HepG2 (cell line): ENCODE data around the gene MAN2C1. TPM values are rescaled to one million over a fixed set of nuclear protein-coding genes. Genes with fewer than 3 reads are reported as not detected.

ENCODE experiments used
- GFI1 ChIP-seq: sonication (generic); formaldehyde crosslinking; IDR thresholded peaks from 2 replicates; pipeline ENCODE4 v1.5.0; 2020; ENCODE audit warnings: missing genetic modification reagents, mild to moderate bottlenecking, borderline replicate concordance
- HIVEP1 ChIP-seq: sonication (generic); formaldehyde crosslinking; IDR thresholded peaks from 2 replicates; pipeline ENCODE4 v1.4.0; 2020; ENCODE audit warnings: mild to moderate bottlenecking, missing genetic modification reagents
- HOXD1 ChIP-seq: sonication (generic); formaldehyde crosslinking; IDR thresholded peaks from 2 replicates; pipeline ENCODE4 v1.5.0; 2020; ENCODE audit warnings: missing genetic modification reagents
- SAP130 ChIP-seq: IDR thresholded peaks from 2 replicates; pipeline ENCODE4 v1.6.1; 2016; ENCODE audit warnings: low read depth
- SOX6 ChIP-seq, 2 experiments: fragments of 450-650 bp in 1 of 2; sonication (generic) in 1 of 2; formaldehyde crosslinking in 1 of 2; IDR thresholded peaks; 2 replicates each; pipeline versions ENCODE4 v1.4.0 to v1.6.1; 2017 to 2020; ENCODE audit warnings: antibody characterized with exemption in 1 of 2, mild to moderate bottlenecking in 1 of 2, missing genetic modification reagents in 1 of 2
- SP4 ChIP-seq: sonication (generic); formaldehyde crosslinking; IDR thresholded peaks from 2 replicates; pipeline ENCODE4 v1.8.1; 2023; ENCODE audit warnings: mild to moderate bottlenecking, missing genetic modification reagents
- SP5 ChIP-seq: IDR thresholded peaks from 2 replicates; pipeline ENCODE4 v1.6.1; 2016; ENCODE audit warnings: low read depth, borderline replicate concordance
- ZNF143 ChIP-seq: sonication (generic); formaldehyde crosslinking; IDR thresholded peaks from 2 replicates; pipeline ENCODE4 v1.4.0; 2020; ENCODE audit warnings: missing genetic modification reagents
- ZNF24 ChIP-seq: fragments of 450-650 bp; IDR thresholded peaks from 2 replicates; pipeline ENCODE4 v1.6.1; 2017; ENCODE audit warnings: antibody characterized with exemption, mild to moderate bottlenecking
- ZNF263 ChIP-seq: sonication (generic); formaldehyde crosslinking; IDR thresholded peaks from 2 replicates; pipeline ENCODE4 v1.4.0; 2020; ENCODE audit warnings: missing genetic modification reagents
- polyA plus RNA-seq, 8 experiments: library from polyadenylated mRNA; depleted of rRNA in 3 of 8; stranded (reverse) in 7 of 8; unstranded in 1 of 8; fragments of >200 nt; fragmentation: Illumina TruSeq in 4 of 8; extraction: Trizol in 4 of 8; gene quantifications; 2 replicates each; pipeline versions ENCODE4 v1.2.1 to v1.2.3, GENCODE V29; 2011 to 2016; ENCODE audit warnings: low read depth in 4 of 8, missing spikeins in 1 of 8, mixed read lengths in 1 of 8; ENCODE audit not compliant: insufficient read depth in 1 of 8
- total RNA-seq, 5 experiments: library from RNA; depleted of rRNA; stranded (reverse); fragments of >200 nt; fragmentation: Illumina TruSeq; extraction: Trizol; gene quantifications; 2 replicates each; pipeline ENCODE4 v1.2.3, GENCODE V29; 2016; ENCODE audit warnings: low read depth in 1 of 5
- TF ChIP-seq, protein P1 (sequence below): sonication (generic); formaldehyde crosslinking; IDR thresholded peaks from 2 replicates; pipeline ENCODE4 v1.5.1; 2020; ENCODE audit warnings: mild to moderate bottlenecking, missing genetic modification reagents, moderate library complexity
- TF ChIP-seq, protein P2 (sequence below): IDR thresholded peaks from 2 replicates; pipeline ENCODE4 v1.6.1; 2016; ENCODE audit warnings: low read depth, control low read depth
- TF ChIP-seq, protein P3 (sequence below): sonication (generic); formaldehyde crosslinking; IDR thresholded peaks from 2 replicates; pipeline ENCODE4 v1.8.1; 2023; ENCODE audit warnings: missing genetic modification reagents, inconsistent platforms, borderline replicate concordance
- TF ChIP-seq, protein P4 (sequence below): IDR thresholded peaks from 2 replicates; pipeline ENCODE4 v1.6.1; 2016; ENCODE audit warnings: low read depth, missing genetic modification reagents, missing compliant biosample characterization
- TF ChIP-seq, protein P5 (sequence below): IDR thresholded peaks from 2 replicates; pipeline ENCODE4 v1.6.1; 2018; ENCODE audit warnings: missing genetic modification reagents, mild to moderate bottlenecking, missing compliant biosample characterization

MAN2C1 gene
- total and polyA plus RNA-seq, 2 of the 13 experiments (the other 11 are each of a cell fraction or from before 2014, with no cell fraction given), result 62.6 to 71.0 TPM

DNA sequence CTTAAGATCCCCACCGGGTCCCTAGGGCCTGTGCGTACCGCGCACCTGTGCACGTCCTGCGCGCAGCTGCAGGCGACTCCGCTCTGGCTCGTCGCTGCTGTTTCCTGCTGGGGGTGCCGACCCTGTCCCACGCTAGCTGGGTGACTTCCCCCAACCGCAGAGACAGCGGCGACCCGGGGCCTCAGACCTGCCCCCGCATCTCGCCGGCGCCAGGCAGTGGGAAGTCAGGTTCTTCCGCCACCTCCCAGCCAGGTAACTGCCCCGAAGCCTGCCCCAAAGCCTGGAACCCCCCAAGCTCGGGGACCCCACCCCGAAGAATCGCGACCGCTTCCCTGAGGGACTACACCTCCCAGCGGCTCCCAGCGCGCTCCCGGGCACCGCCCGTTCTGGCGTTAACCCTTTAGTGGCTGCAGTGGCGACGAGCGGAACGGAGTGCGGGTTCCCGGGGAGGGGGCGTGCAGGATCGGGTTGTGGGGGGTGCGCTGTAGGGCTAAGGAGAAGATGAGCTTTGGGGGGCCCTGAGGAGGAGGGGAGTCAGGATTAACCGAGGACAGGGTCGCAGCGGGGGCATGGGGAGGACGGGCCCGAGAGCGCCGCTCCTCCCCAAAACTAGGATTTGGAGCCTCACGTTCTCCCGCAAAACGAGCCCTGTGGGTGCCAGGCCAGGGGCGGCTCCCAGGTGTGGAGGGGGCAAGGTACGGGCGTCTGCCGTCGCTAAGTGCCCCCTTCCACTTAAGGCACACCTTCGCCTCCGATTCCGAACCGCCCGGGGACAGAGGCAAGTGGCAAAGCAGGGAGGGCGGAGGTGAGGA lies 21.0 kb downstream of the MAN2C1 start (continued):
- TF ChIP-seq, protein P1, sequence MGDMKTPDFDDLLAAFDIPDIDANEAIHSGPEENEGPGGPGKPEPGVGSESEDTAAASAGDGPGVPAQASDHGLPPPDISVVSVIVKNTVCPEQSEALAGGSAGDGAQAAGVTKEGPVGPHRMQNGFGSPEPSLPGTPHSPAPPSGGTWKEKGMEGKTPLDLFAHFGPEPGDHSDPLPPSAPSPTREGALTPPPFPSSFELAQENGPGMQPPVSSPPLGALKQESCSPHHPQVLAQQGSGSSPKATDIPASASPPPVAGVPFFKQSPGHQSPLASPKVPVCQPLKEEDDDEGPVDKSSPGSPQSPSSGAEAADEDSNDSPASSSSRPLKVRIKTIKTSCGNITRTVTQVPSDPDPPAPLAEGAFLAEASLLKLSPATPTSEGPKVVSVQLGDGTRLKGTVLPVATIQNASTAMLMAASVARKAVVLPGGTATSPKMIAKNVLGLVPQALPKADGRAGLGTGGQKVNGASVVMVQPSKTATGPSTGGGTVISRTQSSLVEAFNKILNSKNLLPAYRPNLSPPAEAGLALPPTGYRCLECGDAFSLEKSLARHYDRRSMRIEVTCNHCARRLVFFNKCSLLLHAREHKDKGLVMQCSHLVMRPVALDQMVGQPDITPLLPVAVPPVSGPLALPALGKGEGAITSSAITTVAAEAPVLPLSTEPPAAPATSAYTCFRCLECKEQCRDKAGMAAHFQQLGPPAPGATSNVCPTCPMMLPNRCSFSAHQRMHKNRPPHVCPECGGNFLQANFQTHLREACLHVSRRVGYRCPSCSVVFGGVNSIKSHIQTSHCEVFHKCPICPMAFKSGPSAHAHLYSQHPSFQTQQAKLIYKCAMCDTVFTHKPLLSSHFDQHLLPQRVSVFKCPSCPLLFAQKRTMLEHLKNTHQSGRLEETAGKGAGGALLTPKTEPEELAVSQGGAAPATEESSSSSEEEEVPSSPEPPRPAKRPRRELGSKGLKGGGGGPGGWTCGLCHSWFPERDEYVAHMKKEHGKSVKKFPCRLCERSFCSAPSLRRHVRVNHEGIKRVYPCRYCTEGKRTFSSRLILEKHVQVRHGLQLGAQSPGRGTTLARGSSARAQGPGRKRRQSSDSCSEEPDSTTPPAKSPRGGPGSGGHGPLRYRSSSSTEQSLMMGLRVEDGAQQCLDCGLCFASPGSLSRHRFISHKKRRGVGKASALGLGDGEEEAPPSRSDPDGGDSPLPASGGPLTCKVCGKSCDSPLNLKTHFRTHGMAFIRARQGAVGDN, result peak; percentile 84
- TF ChIP-seq, protein P2, sequence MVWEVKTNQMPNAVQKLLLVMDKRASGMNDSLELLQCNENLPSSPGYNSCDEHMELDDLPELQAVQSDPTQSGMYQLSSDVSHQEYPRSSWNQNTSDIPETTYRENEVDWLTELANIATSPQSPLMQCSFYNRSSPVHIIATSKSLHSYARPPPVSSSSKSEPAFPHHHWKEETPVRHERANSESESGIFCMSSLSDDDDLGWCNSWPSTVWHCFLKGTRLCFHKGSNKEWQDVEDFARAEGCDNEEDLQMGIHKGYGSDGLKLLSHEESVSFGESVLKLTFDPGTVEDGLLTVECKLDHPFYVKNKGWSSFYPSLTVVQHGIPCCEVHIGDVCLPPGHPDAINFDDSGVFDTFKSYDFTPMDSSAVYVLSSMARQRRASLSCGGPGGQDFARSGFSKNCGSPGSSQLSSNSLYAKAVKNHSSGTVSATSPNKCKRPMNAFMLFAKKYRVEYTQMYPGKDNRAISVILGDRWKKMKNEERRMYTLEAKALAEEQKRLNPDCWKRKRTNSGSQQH, result no peak
- TF ChIP-seq HIVEP1 (CRISPR knock-in tag) (no peak), ZNF263 (CRISPR knock-in tag) (peak; percentile 97), ZNF24 (no peak), HOXD1 (CRISPR knock-in tag) (0 out of 2 replicates have a peak, but pooled peaks have one; percentile 37), SOX6 (IDR thresholded peaks at IDR 0.05) (no peak), SOX6 (CRISPR knock-in tag; IDR thresholded peaks at IDR 0.05) (peak; percentile 21; the same call in 1 of the 2 replicates), ZNF143 (CRISPR knock-in tag) (peak; percentile 90), SP4 (CRISPR knock-in tag) (peak; percentile 67), SAP130 (CRISPR knock-in tag) (peak; percentile 66), SP5 (CRISPR knock-in tag) (peak; percentile 54; the same call in 1 of the 2 replicates), GFI1 (CRISPR knock-in tag) (no peak)
- TF ChIP-seq, protein P3, sequence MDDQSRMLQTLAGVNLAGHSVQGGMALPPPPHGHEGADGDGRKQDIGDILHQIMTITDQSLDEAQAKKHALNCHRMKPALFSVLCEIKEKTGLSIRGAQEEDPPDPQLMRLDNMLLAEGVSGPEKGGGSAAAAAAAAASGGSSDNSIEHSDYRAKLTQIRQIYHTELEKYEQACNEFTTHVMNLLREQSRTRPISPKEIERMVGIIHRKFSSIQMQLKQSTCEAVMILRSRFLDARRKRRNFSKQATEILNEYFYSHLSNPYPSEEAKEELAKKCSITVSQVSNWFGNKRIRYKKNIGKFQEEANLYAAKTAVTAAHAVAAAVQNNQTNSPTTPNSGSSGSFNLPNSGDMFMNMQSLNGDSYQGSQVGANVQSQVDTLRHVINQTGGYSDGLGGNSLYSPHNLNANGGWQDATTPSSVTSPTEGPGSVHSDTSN, result no peak
- TF ChIP-seq, protein P4, sequence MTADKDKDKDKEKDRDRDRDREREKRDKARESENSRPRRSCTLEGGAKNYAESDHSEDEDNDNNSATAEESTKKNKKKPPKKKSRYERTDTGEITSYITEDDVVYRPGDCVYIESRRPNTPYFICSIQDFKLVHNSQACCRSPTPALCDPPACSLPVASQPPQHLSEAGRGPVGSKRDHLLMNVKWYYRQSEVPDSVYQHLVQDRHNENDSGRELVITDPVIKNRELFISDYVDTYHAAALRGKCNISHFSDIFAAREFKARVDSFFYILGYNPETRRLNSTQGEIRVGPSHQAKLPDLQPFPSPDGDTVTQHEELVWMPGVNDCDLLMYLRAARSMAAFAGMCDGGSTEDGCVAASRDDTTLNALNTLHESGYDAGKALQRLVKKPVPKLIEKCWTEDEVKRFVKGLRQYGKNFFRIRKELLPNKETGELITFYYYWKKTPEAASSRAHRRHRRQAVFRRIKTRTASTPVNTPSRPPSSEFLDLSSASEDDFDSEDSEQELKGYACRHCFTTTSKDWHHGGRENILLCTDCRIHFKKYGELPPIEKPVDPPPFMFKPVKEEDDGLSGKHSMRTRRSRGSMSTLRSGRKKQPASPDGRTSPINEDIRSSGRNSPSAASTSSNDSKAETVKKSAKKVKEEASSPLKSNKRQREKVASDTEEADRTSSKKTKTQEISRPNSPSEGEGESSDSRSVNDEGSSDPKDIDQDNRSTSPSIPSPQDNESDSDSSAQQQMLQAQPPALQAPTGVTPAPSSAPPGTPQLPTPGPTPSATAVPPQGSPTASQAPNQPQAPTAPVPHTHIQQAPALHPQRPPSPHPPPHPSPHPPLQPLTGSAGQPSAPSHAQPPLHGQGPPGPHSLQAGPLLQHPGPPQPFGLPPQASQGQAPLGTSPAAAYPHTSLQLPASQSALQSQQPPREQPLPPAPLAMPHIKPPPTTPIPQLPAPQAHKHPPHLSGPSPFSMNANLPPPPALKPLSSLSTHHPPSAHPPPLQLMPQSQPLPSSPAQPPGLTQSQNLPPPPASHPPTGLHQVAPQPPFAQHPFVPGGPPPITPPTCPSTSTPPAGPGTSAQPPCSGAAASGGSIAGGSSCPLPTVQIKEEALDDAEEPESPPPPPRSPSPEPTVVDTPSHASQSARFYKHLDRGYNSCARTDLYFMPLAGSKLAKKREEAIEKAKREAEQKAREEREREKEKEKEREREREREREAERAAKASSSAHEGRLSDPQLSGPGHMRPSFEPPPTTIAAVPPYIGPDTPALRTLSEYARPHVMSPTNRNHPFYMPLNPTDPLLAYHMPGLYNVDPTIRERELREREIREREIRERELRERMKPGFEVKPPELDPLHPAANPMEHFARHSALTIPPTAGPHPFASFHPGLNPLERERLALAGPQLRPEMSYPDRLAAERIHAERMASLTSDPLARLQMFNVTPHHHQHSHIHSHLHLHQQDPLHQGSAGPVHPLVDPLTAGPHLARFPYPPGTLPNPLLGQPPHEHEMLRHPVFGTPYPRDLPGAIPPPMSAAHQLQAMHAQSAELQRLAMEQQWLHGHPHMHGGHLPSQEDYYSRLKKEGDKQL, result no peak
- TF ChIP-seq, protein P5, sequence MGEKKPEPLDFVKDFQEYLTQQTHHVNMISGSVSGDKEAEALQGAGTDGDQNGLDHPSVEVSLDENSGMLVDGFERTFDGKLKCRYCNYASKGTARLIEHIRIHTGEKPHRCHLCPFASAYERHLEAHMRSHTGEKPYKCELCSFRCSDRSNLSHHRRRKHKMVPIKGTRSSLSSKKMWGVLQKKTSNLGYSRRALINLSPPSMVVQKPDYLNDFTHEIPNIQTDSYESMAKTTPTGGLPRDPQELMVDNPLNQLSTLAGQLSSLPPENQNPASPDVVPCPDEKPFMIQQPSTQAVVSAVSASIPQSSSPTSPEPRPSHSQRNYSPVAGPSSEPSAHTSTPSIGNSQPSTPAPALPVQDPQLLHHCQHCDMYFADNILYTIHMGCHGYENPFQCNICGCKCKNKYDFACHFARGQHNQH, result no peak
